ENCODE measurements around the gene ACHE.
"Not testable (repeated sequence)": the region's sequence is repeated elsewhere in the genome, so short reads cannot be mapped to it uniquely, and the experiment has no call there.

DNA sequence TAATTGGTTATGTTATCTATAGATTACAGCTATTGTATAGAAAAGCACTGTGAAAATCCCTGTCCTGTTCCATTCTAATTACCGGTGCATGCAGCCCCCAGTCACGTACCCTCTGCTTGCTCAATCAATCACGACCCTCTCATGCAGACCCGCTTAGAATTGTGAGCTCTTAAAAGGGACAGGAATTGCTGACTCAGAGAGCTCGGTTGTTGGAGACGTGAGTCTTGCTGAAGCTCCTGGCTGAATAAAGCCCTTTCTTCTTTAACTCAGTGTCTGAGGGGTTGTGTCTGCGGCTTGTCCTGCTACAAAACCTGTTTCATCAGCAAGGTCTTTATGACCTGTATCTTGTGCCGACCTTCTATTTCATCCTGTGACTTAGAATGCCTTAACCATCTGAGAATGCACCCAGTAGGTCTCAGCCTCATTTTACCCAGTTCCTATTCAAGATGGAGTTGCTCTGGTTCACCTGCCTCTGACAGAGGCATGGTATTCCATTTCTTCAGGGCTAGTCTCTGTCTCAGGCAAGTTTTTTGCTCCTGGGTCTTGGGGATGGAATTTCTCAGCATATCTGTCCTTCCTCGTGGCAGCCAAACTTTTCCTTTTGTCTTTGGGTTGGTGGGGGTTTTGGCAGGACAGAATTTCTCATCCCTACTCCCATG is 24.2 kb upstream of the ACHE start:
- TF ChIP-seq POLR2AphosphoS5 (IDR thresholded peaks at IDR 0.05; ENCODE audit: insufficient read depth in 1 of 2, low read depth in 1 of 2); POLR2A (IDR thresholded peaks at IDR 0.05): not testable (repeated sequence)
- TF ChIP-seq, protein P1, sequence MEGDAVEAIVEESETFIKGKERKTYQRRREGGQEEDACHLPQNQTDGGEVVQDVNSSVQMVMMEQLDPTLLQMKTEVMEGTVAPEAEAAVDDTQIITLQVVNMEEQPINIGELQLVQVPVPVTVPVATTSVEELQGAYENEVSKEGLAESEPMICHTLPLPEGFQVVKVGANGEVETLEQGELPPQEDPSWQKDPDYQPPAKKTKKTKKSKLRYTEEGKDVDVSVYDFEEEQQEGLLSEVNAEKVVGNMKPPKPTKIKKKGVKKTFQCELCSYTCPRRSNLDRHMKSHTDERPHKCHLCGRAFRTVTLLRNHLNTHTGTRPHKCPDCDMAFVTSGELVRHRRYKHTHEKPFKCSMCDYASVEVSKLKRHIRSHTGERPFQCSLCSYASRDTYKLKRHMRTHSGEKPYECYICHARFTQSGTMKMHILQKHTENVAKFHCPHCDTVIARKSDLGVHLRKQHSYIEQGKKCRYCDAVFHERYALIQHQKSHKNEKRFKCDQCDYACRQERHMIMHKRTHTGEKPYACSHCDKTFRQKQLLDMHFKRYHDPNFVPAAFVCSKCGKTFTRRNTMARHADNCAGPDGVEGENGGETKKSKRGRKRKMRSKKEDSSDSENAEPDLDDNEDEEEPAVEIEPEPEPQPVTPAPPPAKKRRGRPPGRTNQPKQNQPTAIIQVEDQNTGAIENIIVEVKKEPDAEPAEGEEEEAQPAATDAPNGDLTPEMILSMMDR (IDR thresholded peaks at IDR 0.05): not testable (repeated sequence)

All from vagina (tissue), 2 donors.